ENCODE results near the gene PHGDH. TPM values are rescaled to one million over a fixed set of nuclear protein-coding genes. Genes with fewer than 3 reads are reported as not detected.

The PHGDH gene
- total RNA-seq, 1 experiment from 2014 or later: 499 TPM

DNA sequence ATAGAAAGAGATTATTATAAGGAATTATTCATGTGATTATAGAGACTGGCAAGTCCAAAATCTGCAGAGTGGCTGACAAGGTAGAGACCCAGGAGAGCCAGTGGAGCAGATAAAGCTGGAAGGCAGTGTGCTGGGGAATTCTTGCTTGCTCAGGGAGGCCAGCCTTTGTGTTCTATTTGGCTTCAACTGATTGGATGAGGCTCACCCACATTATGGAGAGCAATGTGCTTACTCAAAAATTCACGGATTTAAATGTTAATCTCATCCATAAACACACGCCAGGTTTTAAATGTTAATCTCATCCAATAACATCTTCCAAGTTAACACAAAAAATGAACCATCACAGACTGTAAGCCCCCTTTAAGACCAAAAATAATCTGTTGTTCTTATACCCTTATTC is 30.2 kb upstream of the PHGDH start:
- Histone ChIP-seq H3K27me3 (replicated peaks; ENCODE audit: insufficient read depth, low read depth, low read length, poor library complexity) (no peaks in the 10 kb centered on the region), H3K36me3 (ENCODE audit: insufficient read depth, low read length, poor library complexity, severe bottlenecking) (no peaks in the 10 kb centered on the region), H3K4me1 (ENCODE audit: insufficient read depth, low read length, poor library complexity, severe bottlenecking) (peaks cover 17% of the 10 kb centered on the region), H3K27ac (ENCODE audit: low read depth, low read length, poor library complexity, severe bottlenecking) (no peak overlapping the region), H3K9me3 (ENCODE audit: low read depth, low read length, poor library complexity, severe bottlenecking) (no peaks in the 10 kb centered on the region), H3K4me3 (ENCODE audit: low read depth, low read length, poor library complexity, severe bottlenecking) (no peak overlapping the region)
- ChIA-PET POLR2A (ENCODE audit: low non-redundant PET) (no interaction called here), CTCF (no interaction called here)
- intact Hi-C loops (cut with micrococcal nuclease; ENCODE audit: unreplicated experiment): no loop called here
- BruUV-seq (replicated peaks): no TSS peak
- no peak for DNase-seq (ENCODE audit: low spot score)
- TF ChIP-seq EZH2 (IDR thresholded peaks at IDR 0.05; ENCODE audit: borderline replicate concordance, low read depth, low read length, poor library complexity, severe bottlenecking) (no peak), CTCF (conservative IDR thresholded peaks at IDR 0.05; ENCODE audit: low read depth, low read length) (no peak)

- Histone ChIP-seq H3K4me3 (ENCODE audit: low read depth, low read length, poor library complexity, severe bottlenecking) (no peak overlapping the region), H3K9me3 (ENCODE audit: low read depth, low read length, poor library complexity, severe bottlenecking) (no peaks in the 10 kb centered on the region), H3K36me3 (ENCODE audit: insufficient read depth, low read length, poor library complexity, severe bottlenecking) (no peaks in the 10 kb centered on the region), H3K27me3 (replicated peaks; ENCODE audit: insufficient read depth, low read depth, low read length, poor library complexity) (no peaks in the 10 kb centered on the region), H3K27ac (ENCODE audit: low read depth, low read length, poor library complexity, severe bottlenecking) (no peak overlapping the region), H3K4me1 (ENCODE audit: insufficient read depth, low read length, poor library complexity, severe bottlenecking) (peaks cover 17% of the 10 kb centered on the region)
- no peak for DNase-seq (ENCODE audit: low spot score)
- BruUV-seq (replicated peaks): no TSS peak
- ChIA-PET POLR2A (ENCODE audit: low non-redundant PET) (no interaction called here), CTCF (no interaction called here)
- intact Hi-C loops (cut with micrococcal nuclease; ENCODE audit: unreplicated experiment): no loop called here
- TF ChIP-seq CTCF (conservative IDR thresholded peaks at IDR 0.05; ENCODE audit: low read depth, low read length): no peak
- TF ChIP-seq EZH2 (IDR thresholded peaks at IDR 0.05; ENCODE audit: borderline replicate concordance, low read depth, low read length, poor library complexity, severe bottlenecking): no peak
Measured at GRCh38 chr1:119682141-119682540, 29.6 kb upstream of the PHGDH start.

GRCh38 chr1:119683893-119684292 is 27.8 kb upstream of the PHGDH start:
- Histone ChIP-seq H3K27ac (ENCODE audit: low read depth, low read length, poor library complexity, severe bottlenecking) (no peak overlapping the region), H3K9me3 (ENCODE audit: low read depth, low read length, poor library complexity, severe bottlenecking) (no peaks in the 10 kb centered on the region), H3K27me3 (replicated peaks; ENCODE audit: insufficient read depth, low read depth, low read length, poor library complexity) (no peaks in the 10 kb centered on the region), H3K4me1 (ENCODE audit: insufficient read depth, low read length, poor library complexity, severe bottlenecking) (peaks cover 14% of the 10 kb centered on the region), H3K4me3 (ENCODE audit: low read depth, low read length, poor library complexity, severe bottlenecking) (no peak overlapping the region), H3K36me3 (ENCODE audit: insufficient read depth, low read length, poor library complexity, severe bottlenecking) (no peaks in the 10 kb centered on the region)
- ChIA-PET POLR2A (ENCODE audit: low non-redundant PET) (no interaction called here), CTCF (interaction anchor here (0.9 kb wide), 1 partner anchor 9 kb away, joined by 9 read pairs; no protein-coding TSS in a partner anchor)
- DNase-seq (ENCODE audit: low spot score): no peak
- BruUV-seq (replicated peaks): no TSS peak
- intact Hi-C loops (cut with micrococcal nuclease; ENCODE audit: unreplicated experiment): no loop called here
- TF ChIP-seq CTCF (conservative IDR thresholded peaks at IDR 0.05; ENCODE audit: low read depth, low read length) (no peak), EZH2 (IDR thresholded peaks at IDR 0.05; ENCODE audit: borderline replicate concordance, low read depth, low read length, poor library complexity, severe bottlenecking) (no peak)

Data from A673 (cell line).